HG02763 (cell line): ENCODE data around the gene PIP5K1A.
"Not testable (repeated sequence)": the region's sequence is repeated elsewhere in the genome, so short reads cannot be mapped to it uniquely, and the experiment has no call there.

Experiments
- ATAC-seq: cut with Tn5 transposase; IDR thresholded peaks from one replicate; pipeline ENCODE4 v1.9.1; 2021; ENCODE audit warnings: mild to moderate bottlenecking, moderate library complexity; ENCODE audit not compliant: unreplicated experiment

Gene PIP5K1A

GRCh38 chr1:151246786-151247185 lies 48.4 kb downstream of the PIP5K1A start:
- ATAC-seq: no peak

- no peak for ATAC-seq
These were observed 53.5 kb downstream of the PIP5K1A start for GRCh38 chr1:151251656-151252470.

DNA sequence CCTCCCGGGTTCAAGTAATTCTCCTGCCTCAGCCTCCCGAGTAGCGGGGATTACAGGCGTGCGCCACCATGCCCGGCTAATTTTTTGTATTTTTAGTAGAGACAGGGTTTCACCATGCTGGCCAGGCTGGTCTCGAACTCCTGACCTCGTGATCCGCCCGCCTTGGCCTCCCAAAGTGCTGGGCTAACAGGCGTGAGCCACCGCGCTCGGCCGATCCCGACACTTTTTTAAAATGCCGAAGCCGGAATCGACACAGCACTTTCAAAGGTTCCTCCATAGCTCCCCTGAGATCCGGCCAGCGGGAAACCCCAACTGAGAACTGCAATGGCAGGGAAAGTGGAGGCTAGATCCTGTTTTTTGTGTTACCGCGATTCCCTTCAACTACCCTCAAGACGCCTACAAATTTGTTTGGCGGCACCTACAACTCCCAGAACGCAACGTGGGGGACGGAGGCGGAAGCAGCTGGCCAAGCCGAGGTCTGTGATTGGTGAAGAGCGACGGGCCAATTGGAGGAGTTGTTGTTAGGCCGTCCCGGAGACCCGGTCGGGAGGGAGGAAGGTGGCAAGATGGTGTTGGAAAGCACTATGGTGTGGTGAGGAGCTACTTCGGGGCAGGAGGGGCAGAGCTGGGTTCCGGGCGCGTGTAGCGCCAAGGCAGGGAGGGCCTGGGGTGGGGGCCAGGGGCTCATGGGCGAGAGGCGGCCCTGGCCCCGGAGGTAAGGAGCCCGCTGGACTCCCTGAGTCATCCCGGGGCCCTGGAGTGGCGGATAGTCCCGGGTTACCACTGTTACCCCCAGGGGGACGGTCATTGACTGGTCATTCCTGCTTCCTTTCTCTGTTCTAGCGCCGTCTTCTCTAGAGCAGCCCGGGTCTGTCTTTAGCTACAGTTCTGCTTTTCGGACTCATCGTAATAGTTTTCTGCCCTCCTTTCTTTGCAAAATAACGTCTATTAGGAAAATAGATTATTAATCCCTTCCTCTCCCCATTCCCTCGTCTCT lies 56.2 kb downstream of the PIP5K1A start, which contains the start of gene PSMD4:
Gene PSMD4, plus strand, starts transcription at position 518 of the 997 bp plus-strand sequence. Its CDS starts 49 bp downstream, at position 567.
- peak; percentile 90 for ATAC-seq

DNA sequence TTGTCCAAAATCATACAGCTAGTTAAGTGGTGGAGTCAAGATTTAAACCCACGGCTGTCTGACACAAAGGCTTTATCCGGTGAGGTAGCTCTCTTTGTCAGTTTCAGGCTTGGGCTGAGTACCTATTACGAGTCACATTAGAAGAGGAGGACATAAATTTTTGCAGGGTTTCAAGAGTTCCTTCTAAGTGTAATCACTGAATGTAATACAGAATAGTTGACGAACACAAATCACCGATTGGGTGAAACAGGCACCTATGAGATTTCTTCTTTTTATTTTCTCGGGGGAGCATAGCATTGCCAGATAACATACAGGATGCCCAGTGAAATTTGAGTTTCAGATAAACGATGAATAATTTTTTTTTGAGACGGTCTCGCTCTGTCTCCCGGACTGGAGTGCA lies 57.0 kb downstream of the PIP5K1A start:
- ATAC-seq: no peak

DNA sequence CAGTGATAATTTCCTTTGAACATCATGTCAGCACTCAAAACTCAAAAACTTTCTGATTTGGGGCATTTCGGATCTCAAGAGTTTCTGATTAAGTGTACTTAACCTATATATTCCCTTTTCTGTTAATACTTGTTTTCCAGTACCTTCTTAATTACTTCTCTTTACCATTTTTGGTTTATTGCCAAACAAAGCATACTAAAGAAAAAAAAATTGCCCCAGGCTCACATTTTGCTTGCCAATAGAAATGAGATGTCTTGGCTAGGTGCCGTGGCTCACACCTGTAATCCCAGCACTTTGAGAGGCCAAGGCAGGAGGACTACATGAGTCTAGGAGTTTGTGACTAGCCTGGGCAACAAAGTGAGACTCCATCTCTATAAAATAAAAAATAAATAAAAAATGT lies 61.0 kb downstream of the PIP5K1A start:
- no peak for ATAC-seq

GRCh38 chr1:151265446-151266236 lies 67.3 kb downstream of the PIP5K1A start:
- ATAC-seq: no peak

DNA sequence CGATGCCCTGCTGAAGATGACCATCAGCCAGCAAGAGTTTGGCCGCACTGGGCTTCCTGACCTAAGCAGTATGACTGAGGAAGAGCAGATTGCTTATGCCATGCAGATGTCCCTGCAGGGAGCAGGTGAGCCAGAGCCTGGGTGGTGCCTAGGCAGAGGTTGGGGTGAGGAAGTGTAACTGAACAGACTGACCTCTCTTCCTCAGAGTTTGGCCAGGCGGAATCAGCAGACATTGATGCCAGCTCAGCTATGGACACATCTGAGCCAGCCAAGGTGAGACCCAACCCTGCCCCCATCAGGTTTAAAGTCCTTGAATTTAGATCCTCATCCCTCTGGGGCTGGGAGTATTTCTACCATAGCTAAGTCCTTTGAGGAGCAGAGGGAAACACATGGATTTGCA lies 68.0 kb downstream of the PIP5K1A start:
- ATAC-seq: no peak

GRCh38 chr1:151266821-151267220 lies 68.5 kb downstream of the PIP5K1A start:
- ATAC-seq: no peak

DNA sequence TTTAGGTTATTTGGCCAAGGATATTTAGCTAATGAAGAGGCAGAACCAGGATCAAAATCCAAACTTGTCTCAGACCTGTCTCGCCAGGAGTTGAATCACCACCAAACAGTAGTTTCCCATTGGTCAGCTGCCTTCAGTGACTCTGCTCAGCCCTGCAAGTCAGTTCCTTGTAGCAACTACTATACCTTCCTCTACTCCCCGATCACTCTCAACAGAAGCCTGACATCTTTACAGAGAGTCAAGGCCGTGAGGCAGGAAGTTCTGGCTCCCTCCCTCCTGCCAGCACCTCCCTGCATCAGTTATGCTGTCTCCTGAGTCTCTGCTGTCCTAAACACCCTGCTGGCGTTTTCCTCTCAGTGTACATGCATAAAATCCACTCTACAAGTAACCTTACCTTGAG lies 69.4 kb downstream of the PIP5K1A start:
- no peak for ATAC-seq

GRCh38 chr1:151273924-151274466 lies 75.6 kb downstream of the PIP5K1A start:
- no peak for ATAC-seq

DNA sequence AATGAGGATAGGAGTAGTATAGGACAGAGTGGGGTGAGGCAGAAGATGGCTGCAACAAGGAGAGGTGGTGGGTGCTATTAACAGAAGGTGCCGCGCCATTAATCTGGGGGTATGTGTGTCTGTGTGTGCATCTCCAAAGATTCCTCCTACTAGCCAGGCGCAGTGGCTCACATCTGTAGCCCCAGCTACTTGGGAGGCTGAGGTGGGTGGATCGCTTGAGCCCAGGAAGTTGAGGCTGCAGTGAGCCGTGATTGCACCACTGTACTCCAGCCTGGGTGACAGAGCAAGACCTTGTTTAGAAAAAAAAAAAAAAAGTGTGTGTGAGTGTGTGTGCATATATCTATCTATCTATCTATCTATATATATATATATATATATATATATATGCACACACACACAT lies 77.0 kb downstream of the PIP5K1A start:
- ATAC-seq: not testable (repeated sequence)

GRCh38 chr1:151277249-151277648 lies 78.9 kb downstream of the PIP5K1A start:
- ATAC-seq: no peak

DNA sequence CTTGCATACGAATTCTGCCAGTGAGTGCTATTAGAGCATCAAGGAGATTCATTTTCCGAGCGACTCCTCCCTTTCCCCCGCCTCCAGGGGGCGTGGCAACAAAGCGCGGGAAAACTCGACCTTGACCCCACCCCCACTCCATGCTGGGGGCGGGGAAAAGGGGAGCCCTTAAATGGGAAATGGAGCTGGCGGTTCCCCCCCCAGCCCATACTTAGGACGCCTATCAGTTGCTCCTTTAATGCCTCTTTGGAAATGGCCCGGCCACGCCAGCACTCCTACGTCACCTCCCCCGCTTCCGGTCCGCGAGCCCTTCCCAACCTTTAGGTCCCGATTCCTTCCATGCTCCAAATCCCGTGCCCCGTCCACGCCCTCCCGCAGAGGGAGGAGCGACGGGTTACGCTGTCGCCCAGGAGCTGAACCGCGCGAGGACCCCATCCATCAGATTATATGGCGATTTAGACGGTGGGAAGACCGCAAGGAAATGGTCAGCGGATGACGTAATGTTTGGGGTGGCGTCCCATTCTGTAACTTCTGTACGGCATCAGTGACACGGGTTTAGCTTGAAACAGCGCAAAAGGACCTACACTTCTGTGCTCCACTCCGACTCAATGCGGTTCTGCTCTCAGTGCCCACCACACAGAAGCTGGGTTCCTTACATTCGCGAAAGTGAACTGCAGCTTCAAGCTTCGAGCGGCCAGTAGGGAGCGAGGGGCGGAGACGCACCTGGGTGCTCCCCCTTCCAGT lies 83.0 kb downstream of the PIP5K1A start:
- ATAC-seq: peak; percentile 46

DNA sequence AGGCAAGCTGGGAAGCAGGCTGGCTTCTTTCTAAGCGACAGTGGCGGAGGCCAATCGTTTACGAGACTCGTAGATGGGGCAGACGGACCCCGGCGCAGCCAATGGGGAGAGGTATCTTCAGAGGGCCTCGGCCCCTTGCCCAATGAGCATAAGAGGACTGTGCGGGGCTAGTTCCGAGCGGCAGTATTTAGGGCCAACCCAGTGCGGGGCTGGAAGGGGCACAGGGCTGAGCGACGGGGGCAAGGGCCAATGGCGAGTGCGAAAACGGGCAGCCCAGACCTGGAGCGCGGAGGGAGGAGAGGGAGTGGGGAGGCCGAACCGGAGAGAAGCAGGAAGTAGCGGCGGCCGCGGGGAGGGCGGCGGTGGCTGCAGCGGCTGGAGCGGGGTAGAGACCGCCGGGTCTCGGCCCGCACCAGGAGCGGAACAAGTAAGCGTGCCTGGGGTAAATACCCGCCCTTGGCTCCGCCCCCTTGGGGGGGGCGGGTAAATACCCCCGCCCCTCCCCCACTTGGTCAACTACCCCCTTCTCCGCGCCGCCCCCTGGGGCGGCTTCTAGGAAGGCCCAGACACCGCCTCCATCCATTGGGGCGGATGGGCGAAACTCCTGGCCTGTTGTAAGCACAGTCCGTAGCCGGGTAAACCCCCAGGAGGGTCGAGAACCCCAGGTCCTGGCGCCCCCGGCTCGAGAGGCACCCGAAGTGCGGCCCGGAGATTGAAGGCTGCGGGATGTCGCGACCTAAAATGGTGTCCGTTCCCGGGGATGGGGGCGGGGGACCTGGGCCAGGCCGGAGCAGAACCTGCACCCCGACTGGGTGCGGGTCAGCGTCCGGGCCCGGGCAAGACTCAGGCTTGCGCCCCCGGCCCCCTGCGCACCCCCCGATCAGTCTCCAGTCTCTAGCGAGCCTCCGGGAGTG lies 83.9 kb downstream of the PIP5K1A start, which contains the start of gene ZNF687:
Gene ZNF687, plus strand, starts transcription at position 331 of the 914 bp plus-strand sequence. CDS start 3,993 bp downstream, outside the sequence.
- peak; percentile 83 for ATAC-seq

DNA sequence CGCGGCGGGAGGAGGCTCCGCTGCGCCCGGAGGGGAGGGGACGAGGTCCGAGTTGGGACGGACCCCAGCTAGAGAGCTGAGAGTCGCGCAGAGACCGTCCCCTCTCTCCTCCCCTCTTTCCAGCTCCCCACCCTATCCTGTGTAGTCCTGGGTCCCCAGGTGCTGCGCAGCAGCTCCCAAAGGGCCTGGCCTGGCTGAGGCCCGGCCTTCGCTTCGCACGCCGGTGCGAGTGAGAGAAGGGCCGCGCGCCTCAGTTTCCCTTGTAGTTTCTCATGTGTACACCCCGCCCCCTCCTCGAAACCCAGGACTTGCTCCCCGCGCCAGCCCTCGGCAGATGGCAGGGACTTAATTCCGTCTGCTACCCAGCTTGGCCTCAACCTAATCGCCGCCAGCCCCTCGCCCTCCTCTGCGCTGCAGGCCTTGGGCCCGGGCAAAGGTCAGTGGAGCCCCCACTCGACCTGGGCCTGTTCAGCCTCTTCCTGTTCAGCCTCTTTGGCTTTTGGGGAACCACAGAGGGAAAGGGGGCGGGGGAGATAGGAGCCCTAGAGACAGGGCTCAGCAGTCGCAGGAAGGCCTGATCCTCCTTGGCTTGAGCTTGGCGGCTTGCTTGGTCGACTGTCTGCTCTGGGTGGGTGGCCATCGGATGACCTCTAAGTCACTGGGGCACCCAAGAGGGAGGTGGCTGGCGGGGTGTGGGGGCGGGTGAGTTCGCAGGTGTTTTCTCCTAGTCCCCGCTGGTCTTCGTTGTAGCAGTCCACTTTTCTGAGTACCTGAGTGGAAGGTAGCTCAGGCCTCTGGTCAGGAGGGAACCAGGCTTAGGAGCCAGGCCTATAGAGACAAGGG lies 84.8 kb downstream of the PIP5K1A start:
- ATAC-seq: no peak

DNA sequence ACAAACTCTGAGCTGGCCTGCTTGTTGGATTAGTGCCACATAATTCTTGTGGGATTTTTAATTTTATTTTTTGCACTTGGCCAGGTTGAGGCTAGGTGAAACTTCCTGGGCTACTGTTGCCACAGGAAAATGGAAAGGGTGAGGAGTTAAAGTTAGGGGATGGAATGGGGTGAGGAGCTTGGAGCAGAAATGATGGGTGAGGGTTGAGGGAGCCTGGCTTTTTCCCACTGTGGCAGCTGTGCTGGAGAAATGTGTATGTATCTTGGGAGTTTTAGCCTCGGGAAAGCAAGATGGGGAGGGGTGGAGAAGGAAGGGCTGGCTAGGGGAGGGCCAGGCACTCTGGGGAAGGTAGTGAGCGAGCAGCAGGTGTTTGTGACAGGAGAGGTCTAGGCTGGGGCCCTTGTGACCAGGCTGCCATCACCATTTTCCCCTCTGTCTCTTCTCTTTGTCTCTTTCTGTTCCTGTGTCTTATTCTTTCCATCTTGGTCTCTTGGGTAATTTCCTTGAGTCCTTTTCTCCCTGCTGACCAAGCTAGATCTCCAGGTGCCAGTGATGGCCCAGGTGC lies 85.7 kb downstream of the PIP5K1A start:
- no peak for ATAC-seq

GRCh38 chr1:151286619-151287340 lies 88.4 kb downstream of the PIP5K1A start:
- no peak for ATAC-seq
